A673 (cell line): ENCODE measurements around the gene RXRB. TPM values are rescaled to one million over a fixed set of nuclear protein-coding genes. Genes with fewer than 3 reads are reported as not detected.

Experiments used
- BruUV-seq: library from RNA; stranded (reverse); fragments of 400-500 nt; replicated peaks from 2 replicates; lab custom pipeline; 2021; lab: Mats Ljungman, UMichigan
- CTCF ChIA-PET: fragments of 300-600 bp; sonication (Branson Sonifier 250); formaldehyde crosslinking; loops from one replicate; lab custom pipeline; 2022; ENCODE audit warnings: antibody characterized with exemption; lab: Charles Lee
- POLR2A ChIA-PET: fragments of 300-600 bp; sonication (Branson Sonifier 250); formaldehyde crosslinking; loops from one replicate; lab custom pipeline; 2022; ENCODE audit warnings: antibody characterized with exemption; ENCODE audit not compliant: low non-redundant PET; lab: Charles Lee
- DNase-seq: peaks from one replicate; pipeline ENCODE4 v3.0.0-alpha.2; 2015; ENCODE audit warnings: low spot score
- H3K27ac ChIP-seq: fragments of 200-600 bp; sonication (generic); 2 replicates; pipeline ENCODE4 v1.5.1; 2016; ENCODE audit warnings: mixed run types, low read depth, mild to moderate bottlenecking, mixed read lengths, antibody characterized with exemption, low read length; ENCODE audit not compliant: poor library complexity, severe bottlenecking
- H3K27me3 ChIP-seq: fragments of 200-600 bp; sonication (generic); replicated peaks from 2 replicates; pipeline ENCODE4 v1.6.1; 2017; ENCODE audit warnings: mixed run types, low read depth, mild to moderate bottlenecking, mixed read lengths, antibody characterized with exemption, low read length; ENCODE audit not compliant: insufficient read depth, poor library complexity
- H3K36me3 ChIP-seq: fragments of 200-600 bp; sonication (generic); 2 replicates; pipeline ENCODE4 v1.6.1; 2016; ENCODE audit warnings: mixed run types, mild to moderate bottlenecking, mixed read lengths, antibody characterized with exemption, low read length; ENCODE audit not compliant: insufficient read depth, poor library complexity, severe bottlenecking
- H3K4me1 ChIP-seq: fragments of 200-600 bp; sonication (generic); 2 replicates; pipeline ENCODE4 v1.6.1; 2017; ENCODE audit warnings: mixed run types, mild to moderate bottlenecking, mixed read lengths, antibody characterized with exemption, low read length; ENCODE audit not compliant: insufficient read depth, poor library complexity, severe bottlenecking
- H3K4me3 ChIP-seq: fragments of 200-600 bp; sonication (generic); 2 replicates; pipeline ENCODE4 v1.5.1; 2016; ENCODE audit warnings: low read depth, mixed run types, mild to moderate bottlenecking, mixed read lengths, low read length; ENCODE audit not compliant: poor library complexity, severe bottlenecking
- H3K9me3 ChIP-seq: fragments of 200-600 bp; sonication (generic); 2 replicates; pipeline ENCODE4 v1.6.1; 2016; ENCODE audit warnings: mixed run types, low read depth, mild to moderate bottlenecking, mixed read lengths, antibody characterized with exemption, low read length; ENCODE audit not compliant: poor library complexity, severe bottlenecking
- CTCF ChIP-seq: fragments of 300-800, 200-600 bp; sonication (generic); conservative IDR thresholded peaks from 2 replicates; pipeline ENCODE4 v1.5.1; 2017; ENCODE audit warnings: low read depth, mild to moderate bottlenecking, antibody characterized with exemption, low read length, moderate library complexity, mixed read lengths
- EZH2 ChIP-seq: fragments of 200-600 bp; sonication (generic); IDR thresholded peaks from 2 replicates; pipeline ENCODE4 v1.6.1; 2017; ENCODE audit warnings: borderline replicate concordance, low read depth, mild to moderate bottlenecking, mixed read lengths, antibody characterized with exemption, low read length; ENCODE audit not compliant: poor library complexity, severe bottlenecking
- intact Hi-C: fragments of 100-400 bp; cut with micrococcal nuclease; formaldehyde crosslinking; loops from one replicate; pipeline ENCODE4 v1.10.0; 2022; ENCODE audit not compliant: unreplicated experiment
- total RNA-seq: library from RNA; stranded (reverse); gene quantifications from 2 replicates; pipeline ENCODE4 v1.2.3, GENCODE V29; 2021

The RXRB gene
- total RNA-seq, 1 experiment from 2014 or later: 43.6 TPM

- no peak for DNase-seq
- Histone ChIP-seq H3K36me3 (no peaks in the 10 kb centered on the region), H3K4me3 (no peak overlapping the region), H3K27ac (no peak overlapping the region), H3K27me3 (no peaks in the 10 kb centered on the region), H3K4me1 (no peaks in the 10 kb centered on the region), H3K9me3 (no peaks in the 10 kb centered on the region)
- TF ChIP-seq EZH2: no peak
- no peak for TF ChIP-seq CTCF
- BruUV-seq: no TSS peak
- CTCF ChIA-PET: no interaction called here
- POLR2A ChIA-PET: no interaction called here
- intact Hi-C loops: no loop called here
These were observed 30.1 kb downstream of the RXRB start for GRCh38 chr6:33170176-33171015.

- no peaks in the 10 kb centered on the region for H3K4me1 ChIP-seq
- no TSS peak for BruUV-seq
- no peaks in the 10 kb centered on the region for H3K36me3 ChIP-seq
- no peaks in the 10 kb centered on the region for H3K9me3 ChIP-seq
- H3K27me3 ChIP-seq: no peaks in the 10 kb centered on the region
- no peak for DNase-seq
- TF ChIP-seq CTCF (no peak), EZH2 (no peak)
- H3K4me3 ChIP-seq: no peak overlapping the region
- no peak overlapping the region for H3K27ac ChIP-seq
- intact Hi-C loops: no loop called here
- ChIA-PET CTCF (no interaction called here), POLR2A (no interaction called here)
These were observed 30.9 kb downstream of the RXRB start for GRCh38 chr6:33169291-33170175.

GRCh38 chr6:33168639-33169038 is 31.8 kb downstream of the RXRB start:
- POLR2A ChIA-PET: no interaction called here
- no TSS peak for BruUV-seq
- no peak for TF ChIP-seq CTCF
- no peak for TF ChIP-seq EZH2
- CTCF ChIA-PET: no interaction called here
- H3K4me3 ChIP-seq: no peak overlapping the region
- H3K27ac ChIP-seq: no peak overlapping the region
- H3K36me3 ChIP-seq: no peaks in the 10 kb centered on the region
- no peaks in the 10 kb centered on the region for H3K27me3 ChIP-seq
- H3K9me3 ChIP-seq: no peaks in the 10 kb centered on the region
- intact Hi-C loops: no loop called here
- DNase-seq: no peak
- H3K4me1 ChIP-seq: no peaks in the 10 kb centered on the region
